ENCODE results near the gene SLC6A15. TPM values are rescaled to one million over a fixed set of nuclear protein-coding genes. Genes with fewer than 3 reads are reported as not detected.

SLC6A15 gene
- total RNA-seq, 1 experiment from 2014 or later: 11.0 TPM

DNA sequence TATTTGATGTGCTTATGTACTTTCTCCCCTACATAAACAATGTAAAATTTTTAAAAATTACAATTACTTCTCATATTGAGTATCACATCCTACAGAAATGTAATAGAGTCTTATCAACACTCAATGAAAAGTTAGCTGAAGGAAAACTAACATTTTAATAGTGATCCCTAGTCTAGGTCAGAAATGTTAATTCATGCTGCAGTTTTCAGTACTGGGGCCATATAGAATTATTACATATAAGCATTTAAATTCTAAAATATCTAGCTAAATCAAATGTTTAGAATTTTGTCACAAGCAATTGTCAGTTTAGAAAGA, 37.8 kb downstream of the SLC6A15 start:
- ChIA-PET POLR2A (ENCODE audit: low non-redundant PET) (no interaction called here), CTCF (interaction anchor here (2.3 kb wide), 1 partner anchor 154 kb away, joined by 10 read pairs; no protein-coding TSS in a partner anchor)
- no TSS peak for BruUV-seq (replicated peaks)
- Histone ChIP-seq H3K27me3 (replicated peaks; ENCODE audit: insufficient read depth, low read depth, low read length, poor library complexity) (no peaks in the 10 kb centered on the region), H3K4me1 (ENCODE audit: insufficient read depth, low read length, poor library complexity, severe bottlenecking) (no peaks in the 10 kb centered on the region), H3K9me3 (ENCODE audit: low read depth, low read length, poor library complexity, severe bottlenecking) (no peaks in the 10 kb centered on the region), H3K27ac (ENCODE audit: low read depth, low read length, poor library complexity, severe bottlenecking) (no peak overlapping the region), H3K4me3 (ENCODE audit: low read depth, low read length, poor library complexity, severe bottlenecking) (no peak overlapping the region), H3K36me3 (ENCODE audit: insufficient read depth, low read length, poor library complexity, severe bottlenecking) (no peaks in the 10 kb centered on the region)
- intact Hi-C loops (cut with micrococcal nuclease; ENCODE audit: unreplicated experiment): loop anchor here (1.0 to 10.0 kb wide), 3 partner anchors 155 to 570 kb away; no protein-coding TSS in a partner anchor
- no peak for DNase-seq (ENCODE audit: low spot score)
- TF ChIP-seq, protein P1, sequence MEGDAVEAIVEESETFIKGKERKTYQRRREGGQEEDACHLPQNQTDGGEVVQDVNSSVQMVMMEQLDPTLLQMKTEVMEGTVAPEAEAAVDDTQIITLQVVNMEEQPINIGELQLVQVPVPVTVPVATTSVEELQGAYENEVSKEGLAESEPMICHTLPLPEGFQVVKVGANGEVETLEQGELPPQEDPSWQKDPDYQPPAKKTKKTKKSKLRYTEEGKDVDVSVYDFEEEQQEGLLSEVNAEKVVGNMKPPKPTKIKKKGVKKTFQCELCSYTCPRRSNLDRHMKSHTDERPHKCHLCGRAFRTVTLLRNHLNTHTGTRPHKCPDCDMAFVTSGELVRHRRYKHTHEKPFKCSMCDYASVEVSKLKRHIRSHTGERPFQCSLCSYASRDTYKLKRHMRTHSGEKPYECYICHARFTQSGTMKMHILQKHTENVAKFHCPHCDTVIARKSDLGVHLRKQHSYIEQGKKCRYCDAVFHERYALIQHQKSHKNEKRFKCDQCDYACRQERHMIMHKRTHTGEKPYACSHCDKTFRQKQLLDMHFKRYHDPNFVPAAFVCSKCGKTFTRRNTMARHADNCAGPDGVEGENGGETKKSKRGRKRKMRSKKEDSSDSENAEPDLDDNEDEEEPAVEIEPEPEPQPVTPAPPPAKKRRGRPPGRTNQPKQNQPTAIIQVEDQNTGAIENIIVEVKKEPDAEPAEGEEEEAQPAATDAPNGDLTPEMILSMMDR (conservative IDR thresholded peaks at IDR 0.05; ENCODE audit: low read depth, low read length): no peak
- no peak for TF ChIP-seq EZH2 (IDR thresholded peaks at IDR 0.05; ENCODE audit: borderline replicate concordance, low read depth, low read length, poor library complexity, severe bottlenecking)

DNA sequence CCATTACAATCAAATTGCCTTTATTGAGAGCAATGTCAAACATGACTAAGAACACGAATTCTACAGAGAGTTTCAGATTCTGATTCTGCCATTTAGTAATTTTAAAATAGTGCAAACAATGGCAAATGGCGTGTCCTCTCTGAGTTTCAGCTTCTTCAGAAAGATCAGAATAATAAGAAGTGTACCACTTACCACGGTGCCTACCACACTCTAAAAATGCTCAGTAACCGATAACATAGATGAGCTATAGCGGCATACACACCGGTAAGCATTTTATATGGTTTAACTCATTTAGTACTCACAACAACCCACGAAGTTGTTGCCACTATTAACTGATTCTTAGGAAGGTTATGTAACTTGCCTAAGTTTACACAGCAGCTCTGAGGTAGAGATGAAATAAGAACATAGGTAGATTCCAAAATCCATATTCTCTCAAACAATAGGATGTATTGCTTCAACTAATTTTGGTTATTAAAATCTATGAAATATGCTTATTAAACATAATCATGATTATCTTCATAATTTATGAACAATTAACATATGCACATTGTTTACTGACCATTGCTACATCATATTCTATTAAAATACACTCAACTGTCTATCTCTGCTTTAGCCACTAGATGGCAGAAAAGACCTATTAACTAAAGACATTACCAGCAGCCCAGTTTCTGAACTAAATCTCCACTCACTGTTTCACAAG, 38.3 kb downstream of the SLC6A15 start:
- DNase-seq (ENCODE audit: low spot score): peak; percentile 68
- Histone ChIP-seq H3K27me3 (replicated peaks; ENCODE audit: insufficient read depth, low read depth, low read length, poor library complexity) (no peaks in the 10 kb centered on the region), H3K27ac (ENCODE audit: low read depth, low read length, poor library complexity, severe bottlenecking) (no peak overlapping the region), H3K4me3 (ENCODE audit: low read depth, low read length, poor library complexity, severe bottlenecking) (no peak overlapping the region), H3K36me3 (ENCODE audit: insufficient read depth, low read length, poor library complexity, severe bottlenecking) (no peaks in the 10 kb centered on the region), H3K9me3 (ENCODE audit: low read depth, low read length, poor library complexity, severe bottlenecking) (no peaks in the 10 kb centered on the region), H3K4me1 (ENCODE audit: insufficient read depth, low read length, poor library complexity, severe bottlenecking) (no peaks in the 10 kb centered on the region)
- no peak for TF ChIP-seq EZH2 (IDR thresholded peaks at IDR 0.05; ENCODE audit: borderline replicate concordance, low read depth, low read length, poor library complexity, severe bottlenecking)
- TF ChIP-seq, protein P1 (conservative IDR thresholded peaks at IDR 0.05; ENCODE audit: low read depth, low read length): peak; percentile 80
- intact Hi-C loops (cut with micrococcal nuclease; ENCODE audit: unreplicated experiment): loop anchor here (1.0 to 10.0 kb wide), 3 partner anchors 155 to 571 kb away; no protein-coding TSS in a partner anchor
- no TSS peak for BruUV-seq (replicated peaks)
- ChIA-PET CTCF (interaction anchor here (2.3 kb wide), 1 partner anchor 155 kb away, joined by 10 read pairs; no protein-coding TSS in a partner anchor), POLR2A (ENCODE audit: low non-redundant PET) (no interaction called here)

DNA sequence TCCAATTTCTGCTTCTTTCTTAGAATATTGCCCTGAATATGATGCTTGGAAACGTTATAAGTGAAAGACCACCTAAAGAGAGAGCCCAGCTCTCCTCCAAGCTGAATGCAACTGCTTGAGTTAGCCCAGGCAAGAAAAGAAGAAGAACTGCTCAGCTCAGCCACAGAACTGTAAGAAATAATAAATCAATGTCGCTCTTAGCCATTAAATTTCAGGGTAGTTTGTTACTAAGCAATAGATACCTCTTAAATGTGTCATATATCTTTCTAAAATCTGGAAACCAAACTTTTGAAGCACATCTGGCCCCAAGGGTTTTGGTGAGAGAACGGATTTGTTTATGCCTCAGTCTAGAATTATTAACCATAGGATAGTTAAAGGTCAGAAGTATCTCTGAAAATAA, 50.4 kb downstream of the SLC6A15 start:
- H3K27ac ChIP-seq (ENCODE audit: low read depth, low read length, poor library complexity, severe bottlenecking): no peak overlapping the region
- H3K4me1 ChIP-seq (ENCODE audit: insufficient read depth, low read length, poor library complexity, severe bottlenecking): no peaks in the 10 kb centered on the region
- no peak overlapping the region for H3K4me3 ChIP-seq (ENCODE audit: low read depth, low read length, poor library complexity, severe bottlenecking)
- H3K27me3 ChIP-seq (replicated peaks; ENCODE audit: insufficient read depth, low read depth, low read length, poor library complexity): no peaks in the 10 kb centered on the region
- ChIA-PET POLR2A (ENCODE audit: low non-redundant PET) (no interaction called here), CTCF (no interaction called here)
- H3K9me3 ChIP-seq (ENCODE audit: low read depth, low read length, poor library complexity, severe bottlenecking): no peaks in the 10 kb centered on the region
- TF ChIP-seq EZH2 (IDR thresholded peaks at IDR 0.05; ENCODE audit: borderline replicate concordance, low read depth, low read length, poor library complexity, severe bottlenecking): no peak
- TF ChIP-seq, protein P1 (conservative IDR thresholded peaks at IDR 0.05; ENCODE audit: low read depth, low read length): no peak
- H3K36me3 ChIP-seq (ENCODE audit: insufficient read depth, low read length, poor library complexity, severe bottlenecking): no peaks in the 10 kb centered on the region
- no peak for DNase-seq (ENCODE audit: low spot score)
- BruUV-seq (replicated peaks): no TSS peak
- intact Hi-C loops (cut with micrococcal nuclease; ENCODE audit: unreplicated experiment): no loop called here
